Measurements from ENCODE around the gene NOTCH2. TPM values are rescaled to one million over a fixed set of nuclear protein-coding genes. Genes with fewer than 3 reads are reported as not detected.

The NOTCH2 gene
- total RNA-seq, 1 donor from 2014 or later = 112 TPM

GRCh38 chr1:119937198-119937597, 132.3 kb downstream of the NOTCH2 start:
- peaks cover 61% of the 10 kb centered on the region for H3K36me3 Mint-ChIP-seq (ENCODE audit: insufficient read depth)
- no peak for TF ChIP-seq CTCF (IDR thresholded peaks at IDR 0.05; ENCODE audit: unreplicated experiment)
- H3K27ac Mint-ChIP-seq = no peak overlapping the region
- no peak for DNase-seq (ENCODE audit: low spot score, unreplicated experiment)
- no peaks in the 10 kb centered on the region for H3K4me1 Mint-ChIP-seq (ENCODE audit: low read depth)
- H3K27me3 Mint-ChIP-seq = no peaks in the 10 kb centered on the region
- peaks cover 15% of the 10 kb centered on the region for H3K9me3 Mint-ChIP-seq (ENCODE audit: low read depth)
- H3K4me3 Mint-ChIP-seq (ENCODE audit: low read depth) = no peak overlapping the region

DNA sequence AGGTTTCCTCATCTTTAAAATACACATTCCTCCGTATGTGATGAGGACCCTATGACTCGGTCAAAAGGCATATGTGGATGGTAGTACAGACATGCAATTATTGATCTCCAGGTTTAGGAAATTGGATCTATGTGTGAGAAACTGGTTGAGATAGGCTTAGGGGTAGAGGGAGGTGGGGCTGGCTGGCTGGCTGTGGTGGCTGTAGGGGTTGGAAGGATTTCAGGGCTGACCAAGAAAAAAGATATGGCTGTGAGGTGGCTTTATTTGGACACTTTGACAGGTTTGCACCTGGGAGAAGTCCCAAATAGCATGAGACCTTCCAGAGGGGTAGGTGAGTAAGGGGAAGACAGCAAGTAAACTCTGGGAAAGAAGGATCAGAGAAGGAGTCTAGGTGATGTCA, 133.5 kb downstream of the NOTCH2 start:
- no peak for DNase-seq (ENCODE audit: low spot score, unreplicated experiment)
- TF ChIP-seq CTCF (IDR thresholded peaks at IDR 0.05; ENCODE audit: unreplicated experiment) = no peak
- H3K27me3 Mint-ChIP-seq = no peaks in the 10 kb centered on the region
- no peaks in the 10 kb centered on the region for H3K4me1 Mint-ChIP-seq (ENCODE audit: low read depth)
- H3K27ac Mint-ChIP-seq = no peak overlapping the region
- H3K9me3 Mint-ChIP-seq (ENCODE audit: low read depth) = peaks cover 15% of the 10 kb centered on the region
- H3K36me3 Mint-ChIP-seq (ENCODE audit: insufficient read depth) = peaks cover 64% of the 10 kb centered on the region
- no peak overlapping the region for H3K4me3 Mint-ChIP-seq (ENCODE audit: low read depth)

- no peak overlapping the region for H3K27ac Mint-ChIP-seq
- H3K4me1 Mint-ChIP-seq (ENCODE audit: low read depth) = no peaks in the 10 kb centered on the region
- H3K9me3 Mint-ChIP-seq (ENCODE audit: low read depth) = peaks cover 15% of the 10 kb centered on the region
- H3K4me3 Mint-ChIP-seq (ENCODE audit: low read depth) = no peak overlapping the region
- H3K36me3 Mint-ChIP-seq (ENCODE audit: insufficient read depth) = peaks cover 62% of the 10 kb centered on the region
- H3K27me3 Mint-ChIP-seq = no peaks in the 10 kb centered on the region
- TF ChIP-seq CTCF (IDR thresholded peaks at IDR 0.05; ENCODE audit: unreplicated experiment) = no peak
- DNase-seq (ENCODE audit: low spot score, unreplicated experiment) = no peak
Measured at GRCh38 chr1:119935373-119935772, 134.1 kb downstream of the NOTCH2 start.

GRCh38 chr1:119933397-119933796, 136.1 kb downstream of the NOTCH2 start:
- Mint-ChIP-seq H3K4me3 (ENCODE audit: low read depth) (no peak overlapping the region), H3K9me3 (ENCODE audit: low read depth) (peaks cover 15% of the 10 kb centered on the region), H3K4me1 (ENCODE audit: low read depth) (no peaks in the 10 kb centered on the region), H3K27me3 (no peaks in the 10 kb centered on the region), H3K27ac (no peak overlapping the region), H3K36me3 (ENCODE audit: insufficient read depth) (peaks cover 51% of the 10 kb centered on the region)
- DNase-seq (ENCODE audit: low spot score, unreplicated experiment) = no peak
- no peak for TF ChIP-seq CTCF (IDR thresholded peaks at IDR 0.05; ENCODE audit: unreplicated experiment)

- TF ChIP-seq CTCF (IDR thresholded peaks at IDR 0.05; ENCODE audit: unreplicated experiment) = no peak
- peaks cover 15% of the 10 kb centered on the region for H3K9me3 Mint-ChIP-seq (ENCODE audit: low read depth)
- H3K36me3 Mint-ChIP-seq (ENCODE audit: insufficient read depth) = peaks cover 42% of the 10 kb centered on the region
- H3K27me3 Mint-ChIP-seq = no peaks in the 10 kb centered on the region
- H3K4me1 Mint-ChIP-seq (ENCODE audit: low read depth) = no peaks in the 10 kb centered on the region
- H3K27ac Mint-ChIP-seq = no peak overlapping the region
- no peak overlapping the region for H3K4me3 Mint-ChIP-seq (ENCODE audit: low read depth)
- DNase-seq (ENCODE audit: low spot score, unreplicated experiment) = no peak
Measured at GRCh38 chr1:119929643-119930315, 139.7 kb downstream of the NOTCH2 start.
